Measurements from ENCODE around the gene ECSCR. TPM values are rescaled to one million over a fixed set of nuclear protein-coding genes. Genes with fewer than 3 reads are reported as not detected.
A peak's percentile ranks its signal among the peaks of the same experiment; 100 is the strongest.
"Not testable (repeated sequence)": the region's sequence is repeated elsewhere in the genome, so short reads cannot be mapped to it uniquely, and the experiment has no call there.

ECSCR gene
- total RNA-seq, 1 donor from 2014 or later = 565 TPM

DNA sequence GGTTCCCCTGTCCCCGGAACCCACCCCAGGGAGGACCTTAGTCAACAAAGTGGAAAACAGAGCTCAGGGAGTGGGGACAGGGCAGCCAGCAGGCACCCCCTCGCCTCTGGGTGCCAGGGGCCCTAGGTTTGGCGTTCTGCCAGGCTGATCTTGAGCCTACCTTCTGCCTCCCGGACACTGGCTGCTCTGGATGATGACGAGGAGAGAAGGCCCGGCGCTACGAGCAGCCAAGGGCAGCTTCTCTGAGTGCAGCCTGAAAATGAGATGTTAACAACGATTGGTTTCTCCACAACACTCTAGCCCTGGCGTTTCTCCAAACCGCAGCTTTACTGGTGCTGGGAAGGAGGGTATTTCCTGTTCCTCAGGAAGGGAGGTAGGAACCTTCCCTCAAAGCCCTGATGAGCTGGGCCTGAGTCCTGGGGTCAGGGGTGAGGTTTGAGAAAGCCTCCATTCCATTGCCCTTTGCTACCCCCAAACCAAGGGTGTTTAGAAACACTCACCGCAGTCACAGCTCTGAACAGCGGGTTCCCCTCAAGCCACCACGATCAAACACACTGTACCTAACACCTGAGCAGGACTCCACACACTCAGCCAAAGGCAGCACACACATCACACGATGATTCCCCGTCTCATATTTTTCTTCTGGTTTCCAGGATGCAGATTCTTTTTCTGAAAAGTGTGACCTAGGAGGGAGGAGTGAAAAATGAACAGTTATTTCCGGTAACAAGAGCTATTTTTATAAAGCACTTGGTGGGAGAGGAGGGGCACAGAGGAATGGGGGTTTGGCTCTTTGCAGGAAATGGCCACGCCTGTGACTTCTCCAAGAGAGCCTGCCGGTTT lies 19.7 kb upstream of the ECSCR start, which contains the start of gene STING1:
Gene STING1, minus strand, starts transcription at position 709 of the 840 bp plus-strand sequence. CDS start 1,054 bp downstream, outside the sequence.
- DNase-seq (ENCODE audit: low spot score) = no peak
- H3K4me3 Mint-ChIP-seq (ENCODE audit: unreplicated experiment) = peak within 1 kb of the TSS; percentile 77
- H3K27me3 Mint-ChIP-seq (ENCODE audit: unreplicated experiment) = peaks cover 9% of the 10 kb centered on the region
- H3K27ac Mint-ChIP-seq (ENCODE audit: unreplicated experiment) = peak within 1 kb of the TSS; percentile 94
- TF ChIP-seq, protein P1, sequence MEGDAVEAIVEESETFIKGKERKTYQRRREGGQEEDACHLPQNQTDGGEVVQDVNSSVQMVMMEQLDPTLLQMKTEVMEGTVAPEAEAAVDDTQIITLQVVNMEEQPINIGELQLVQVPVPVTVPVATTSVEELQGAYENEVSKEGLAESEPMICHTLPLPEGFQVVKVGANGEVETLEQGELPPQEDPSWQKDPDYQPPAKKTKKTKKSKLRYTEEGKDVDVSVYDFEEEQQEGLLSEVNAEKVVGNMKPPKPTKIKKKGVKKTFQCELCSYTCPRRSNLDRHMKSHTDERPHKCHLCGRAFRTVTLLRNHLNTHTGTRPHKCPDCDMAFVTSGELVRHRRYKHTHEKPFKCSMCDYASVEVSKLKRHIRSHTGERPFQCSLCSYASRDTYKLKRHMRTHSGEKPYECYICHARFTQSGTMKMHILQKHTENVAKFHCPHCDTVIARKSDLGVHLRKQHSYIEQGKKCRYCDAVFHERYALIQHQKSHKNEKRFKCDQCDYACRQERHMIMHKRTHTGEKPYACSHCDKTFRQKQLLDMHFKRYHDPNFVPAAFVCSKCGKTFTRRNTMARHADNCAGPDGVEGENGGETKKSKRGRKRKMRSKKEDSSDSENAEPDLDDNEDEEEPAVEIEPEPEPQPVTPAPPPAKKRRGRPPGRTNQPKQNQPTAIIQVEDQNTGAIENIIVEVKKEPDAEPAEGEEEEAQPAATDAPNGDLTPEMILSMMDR (IDR thresholded peaks at IDR 0.05; ENCODE audit: unreplicated experiment) = no peak
- H3K4me1 Mint-ChIP-seq (ENCODE audit: unreplicated experiment) = peaks cover 28% of the 10 kb centered on the region
- no peaks in the 10 kb centered on the region for H3K9me3 Mint-ChIP-seq (ENCODE audit: unreplicated experiment)
- H3K36me3 Mint-ChIP-seq (ENCODE audit: low read depth, unreplicated experiment) = peaks cover 6% of the 10 kb centered on the region

DNA sequence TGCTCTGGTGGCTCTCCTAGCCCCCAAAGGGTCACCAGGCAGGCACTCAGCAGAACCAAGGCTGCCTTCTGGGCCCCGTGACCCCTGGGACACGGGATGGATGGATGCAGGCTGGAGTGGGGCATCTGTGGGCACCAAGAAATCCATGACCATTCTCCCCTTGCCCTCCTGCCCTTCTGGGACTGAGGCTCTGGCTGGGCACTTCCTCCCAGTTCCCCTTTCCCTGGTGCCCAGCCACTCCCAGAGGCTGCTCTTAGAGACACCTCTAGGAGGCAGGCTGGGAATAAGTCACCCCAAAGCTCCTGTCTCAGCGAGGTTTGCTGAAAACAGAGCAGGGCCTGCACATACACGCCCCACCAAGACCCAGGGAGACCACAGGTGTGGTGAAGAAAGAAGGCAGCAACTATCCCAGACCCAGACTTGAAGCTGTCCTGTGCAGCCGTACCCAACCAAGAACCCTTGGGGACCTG lies 19.1 kb upstream of the ECSCR start:
- peaks cover 6% of the 10 kb centered on the region for H3K36me3 Mint-ChIP-seq (ENCODE audit: low read depth, unreplicated experiment)
- no peaks in the 10 kb centered on the region for H3K9me3 Mint-ChIP-seq (ENCODE audit: unreplicated experiment)
- H3K27ac Mint-ChIP-seq (ENCODE audit: unreplicated experiment) = peak overlapping the region; percentile 94
- peak overlapping the region; percentile 77 for H3K4me3 Mint-ChIP-seq (ENCODE audit: unreplicated experiment)
- H3K4me1 Mint-ChIP-seq (ENCODE audit: unreplicated experiment) = peaks cover 28% of the 10 kb centered on the region
- no peak for DNase-seq (ENCODE audit: low spot score)
- TF ChIP-seq, protein P1 (IDR thresholded peaks at IDR 0.05; ENCODE audit: unreplicated experiment) = no peak
- peaks cover 9% of the 10 kb centered on the region for H3K27me3 Mint-ChIP-seq (ENCODE audit: unreplicated experiment)

DNA sequence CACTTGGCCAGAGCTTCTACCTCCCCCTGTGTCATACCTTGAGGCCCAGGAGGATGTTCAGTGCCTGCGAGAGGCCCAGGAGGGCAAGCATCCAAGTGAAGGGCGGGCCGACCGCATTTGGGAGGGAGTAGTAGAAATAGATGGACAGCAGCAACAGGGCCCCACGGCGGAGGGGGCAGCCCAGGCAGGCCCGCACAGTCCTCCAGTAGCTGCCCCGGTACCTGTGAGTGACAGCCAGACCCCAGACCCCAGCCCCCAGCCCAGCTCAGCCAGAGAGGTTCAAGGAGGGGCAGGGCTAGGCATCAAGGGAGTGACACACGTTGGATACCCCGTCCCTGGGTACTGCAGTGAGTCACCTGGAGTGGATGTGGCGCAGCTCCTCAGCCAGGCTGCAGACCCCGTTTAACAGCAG lies 18.6 kb upstream of the ECSCR start:
- TF ChIP-seq, protein P1 (IDR thresholded peaks at IDR 0.05; ENCODE audit: unreplicated experiment) = no peak
- H3K4me3 Mint-ChIP-seq (ENCODE audit: unreplicated experiment) = peak overlapping the region; percentile 80
- H3K27ac Mint-ChIP-seq (ENCODE audit: unreplicated experiment) = no peak overlapping the region

DNA sequence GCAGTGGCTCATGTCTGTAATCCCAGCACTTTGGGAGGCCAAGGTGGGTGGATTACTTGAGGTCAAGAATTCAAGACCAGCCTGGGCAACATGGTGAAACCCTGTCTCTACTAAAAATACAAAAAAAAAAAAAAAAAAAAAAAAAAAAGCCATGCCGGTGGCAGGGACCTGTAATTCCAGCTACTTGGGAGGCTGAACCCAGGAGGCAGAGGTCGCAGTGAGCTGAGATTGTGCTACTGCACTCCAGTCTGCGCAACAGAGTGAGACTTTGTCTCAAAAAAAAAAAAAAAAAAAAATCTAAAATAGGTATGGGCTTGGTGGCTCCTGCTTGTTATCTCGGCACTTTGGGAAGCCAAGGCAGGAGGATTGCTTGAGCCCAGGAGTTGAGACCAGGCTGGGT lies 17.2 kb upstream of the ECSCR start:
- not testable (repeated sequence) for H3K36me3 Mint-ChIP-seq (ENCODE audit: low read depth, unreplicated experiment)

More for the DNA sequence above, 18.6 kb upstream of the ECSCR start:
- Mint-ChIP-seq H3K36me3 (ENCODE audit: low read depth, unreplicated experiment) (peaks cover 6% of the 10 kb centered on the region), H3K27me3 (ENCODE audit: unreplicated experiment) (peaks cover 9% of the 10 kb centered on the region), H3K9me3 (ENCODE audit: unreplicated experiment) (no peaks in the 10 kb centered on the region), H3K4me1 (ENCODE audit: unreplicated experiment) (peaks cover 26% of the 10 kb centered on the region)
- DNase-seq (ENCODE audit: low spot score) = no peak

DNA sequence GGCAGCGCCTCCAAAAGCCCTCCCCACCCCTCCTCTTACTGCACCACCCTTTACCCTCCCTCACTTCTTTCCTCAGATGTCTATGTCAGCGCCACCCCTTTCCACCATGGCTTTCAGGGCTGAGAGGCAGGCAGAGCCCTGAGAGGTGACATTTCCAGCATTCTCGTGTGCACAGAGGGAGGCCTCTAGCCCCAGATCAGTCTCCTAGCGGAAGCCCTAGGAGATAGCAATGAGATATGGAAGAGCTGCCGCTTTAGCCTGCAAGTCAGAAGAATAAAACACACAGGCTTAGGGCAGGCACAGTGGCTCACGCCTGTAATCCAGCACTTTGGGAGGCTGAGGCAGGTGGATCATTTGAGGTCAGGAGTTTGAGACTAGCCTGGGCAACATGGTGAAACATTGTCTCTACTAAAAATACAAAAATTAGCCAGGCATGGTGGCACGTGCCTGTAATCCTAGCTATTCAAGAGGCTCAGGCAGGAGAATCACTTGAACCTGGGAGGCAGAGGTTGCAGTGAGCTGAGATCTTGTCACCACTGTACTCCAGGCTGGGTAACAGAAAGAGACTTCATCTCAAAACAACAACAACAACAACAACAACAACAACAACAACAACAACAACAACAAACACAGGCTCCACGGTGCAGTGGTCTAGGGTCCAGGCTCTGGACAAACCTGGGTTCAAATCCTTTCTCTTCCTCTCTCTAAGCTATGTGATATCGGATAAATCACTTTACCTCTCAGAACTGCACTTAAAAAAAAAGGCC lies 16.3 kb upstream of the ECSCR start:
- Mint-ChIP-seq H3K27me3 (ENCODE audit: unreplicated experiment) (peaks cover 11% of the 10 kb centered on the region), H3K4me1 (ENCODE audit: unreplicated experiment) (peaks cover 33% of the 10 kb centered on the region)
- not testable (repeated sequence) for H3K36me3 Mint-ChIP-seq (ENCODE audit: low read depth, unreplicated experiment); DNase-seq (ENCODE audit: low spot score); H3K27ac Mint-ChIP-seq (ENCODE audit: unreplicated experiment); H3K4me3 Mint-ChIP-seq (ENCODE audit: unreplicated experiment); H3K9me3 Mint-ChIP-seq (ENCODE audit: unreplicated experiment)

More for the DNA sequence above, 17.2 kb upstream of the ECSCR start:
- H3K4me3 Mint-ChIP-seq (ENCODE audit: unreplicated experiment); DNase-seq (ENCODE audit: low spot score); H3K9me3 Mint-ChIP-seq (ENCODE audit: unreplicated experiment); H3K27ac Mint-ChIP-seq (ENCODE audit: unreplicated experiment): not testable (repeated sequence)
- peaks cover 11% of the 10 kb centered on the region for H3K27me3 Mint-ChIP-seq (ENCODE audit: unreplicated experiment)
- H3K4me1 Mint-ChIP-seq (ENCODE audit: unreplicated experiment) = peaks cover 30% of the 10 kb centered on the region

Data from endothelial cell (in vitro differentiated cells).